Breast epithelium (tissue), 3 donors: ENCODE measurements around the gene KIF6.

ENCODE experiments used
- POLR2A ChIP-seq: fragments of 450-650 bp; IDR thresholded peaks from one replicate; pipeline ENCODE4 v1.6.1; 2016; ENCODE audit warnings: antibody characterized with exemption, mild to moderate bottlenecking, moderate library complexity
- POLR2AphosphoS5 ChIP-seq, 3 donors: sonication (generic); formaldehyde crosslinking; IDR thresholded peaks; one replicate each; pipeline ENCODE4 v1.6.1; 2017; ENCODE audit warnings: antibody characterized with exemption in 3 of 3
- TF ChIP-seq, protein P1 (sequence below), 3 donors: fragments of 450-650 bp; IDR thresholded peaks; one replicate each; pipeline ENCODE4 v1.5.1; 2016 to 2017; ENCODE audit warnings: antibody characterized with exemption in 3 of 3, mild to moderate bottlenecking in 3 of 3, moderate library complexity in 3 of 3

DNA sequence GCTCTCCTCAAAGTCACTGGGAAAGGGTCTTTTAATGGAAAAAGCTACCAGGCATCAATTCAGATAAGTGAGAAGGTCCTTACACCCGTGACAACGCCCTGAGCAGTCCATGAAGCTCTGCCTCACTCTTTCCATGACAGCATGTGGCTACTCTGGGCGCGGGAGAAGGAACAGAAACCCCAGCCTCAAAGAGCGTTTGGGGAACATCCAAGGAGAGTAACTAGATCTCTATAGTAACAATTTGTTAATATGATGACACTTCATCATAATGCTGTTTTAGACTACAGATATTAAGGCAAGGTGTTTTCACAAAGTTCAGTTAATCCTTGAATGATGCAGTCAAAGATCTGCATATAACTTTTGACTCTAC, 55.2 kb downstream of the KIF6 start:
- no peak for TF ChIP-seq POLR2AphosphoS5 (IDR thresholded peaks at IDR 0.05)
- TF ChIP-seq, protein P1, sequence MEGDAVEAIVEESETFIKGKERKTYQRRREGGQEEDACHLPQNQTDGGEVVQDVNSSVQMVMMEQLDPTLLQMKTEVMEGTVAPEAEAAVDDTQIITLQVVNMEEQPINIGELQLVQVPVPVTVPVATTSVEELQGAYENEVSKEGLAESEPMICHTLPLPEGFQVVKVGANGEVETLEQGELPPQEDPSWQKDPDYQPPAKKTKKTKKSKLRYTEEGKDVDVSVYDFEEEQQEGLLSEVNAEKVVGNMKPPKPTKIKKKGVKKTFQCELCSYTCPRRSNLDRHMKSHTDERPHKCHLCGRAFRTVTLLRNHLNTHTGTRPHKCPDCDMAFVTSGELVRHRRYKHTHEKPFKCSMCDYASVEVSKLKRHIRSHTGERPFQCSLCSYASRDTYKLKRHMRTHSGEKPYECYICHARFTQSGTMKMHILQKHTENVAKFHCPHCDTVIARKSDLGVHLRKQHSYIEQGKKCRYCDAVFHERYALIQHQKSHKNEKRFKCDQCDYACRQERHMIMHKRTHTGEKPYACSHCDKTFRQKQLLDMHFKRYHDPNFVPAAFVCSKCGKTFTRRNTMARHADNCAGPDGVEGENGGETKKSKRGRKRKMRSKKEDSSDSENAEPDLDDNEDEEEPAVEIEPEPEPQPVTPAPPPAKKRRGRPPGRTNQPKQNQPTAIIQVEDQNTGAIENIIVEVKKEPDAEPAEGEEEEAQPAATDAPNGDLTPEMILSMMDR (IDR thresholded peaks at IDR 0.05) = no peak
- TF ChIP-seq POLR2A = no peak
